IMR-90 (cell line): ENCODE data around the gene SLC30A10. TPM values are rescaled to one million over a fixed set of nuclear protein-coding genes. Genes with fewer than 3 reads are reported as not detected.

Experiments
- ATAC-seq: fragments of 200-7000 bp; cut with Tn5 transposase; 2 replicates; pipeline ENCODE4 v1.9.1; 2020; ENCODE audit warnings: low read depth, mild to moderate bottlenecking, moderate library complexity
- BruUV-seq: library from RNA; stranded (reverse); fragments of 400-500 nt; replicated peaks from 2 replicates; lab custom pipeline; 2021; lab: Mats Ljungman, UMichigan
- CTCF ChIA-PET: fragments of 300-600 bp; formaldehyde crosslinking; extraction: SDS; loops from one replicate; lab custom pipeline; 2021; ENCODE audit warnings: antibody characterized with exemption; lab: Yijun Ruan, JAX
- POLR2A ChIA-PET: fragments of 300-600 bp; sonication (Branson Sonifier 250); formaldehyde crosslinking; loops from one replicate; lab custom pipeline; 2022; ENCODE audit warnings: antibody characterized with exemption; ENCODE audit not compliant: unreplicated experiment; lab: Charles Lee
- DNase-seq: peaks from one replicate; pipeline ENCODE4 v3.0.0; 2013
- H2AFZ ChIP-seq: replicated peaks from 2 replicates; pipeline ENCODE3; 2013; ENCODE audit warnings: low read length, mild to moderate bottlenecking; ENCODE audit not compliant: poor library complexity
- H2AK5ac ChIP-seq: 2 replicates; pipeline ENCODE4 v1.6.1; 2013; ENCODE audit warnings: low read depth, low read length, inconsistent platforms
- H2AK9ac ChIP-seq: replicated peaks from 2 replicates; pipeline ENCODE3; 2013; ENCODE audit warnings: mild to moderate bottlenecking, low read depth, low read length, moderate library complexity; ENCODE audit not compliant: poor library complexity
- H2BK120ac ChIP-seq: 2 replicates; pipeline ENCODE4 v1.6.1; 2013; ENCODE audit warnings: low read depth, low read length, inconsistent platforms
- H2BK15ac ChIP-seq: 3 replicates; pipeline ENCODE4 v1.6.1; 2013; ENCODE audit warnings: low read depth, low read length, inconsistent platforms
- H2BK20ac ChIP-seq: 2 replicates; pipeline ENCODE4 v1.6.1; 2013; ENCODE audit warnings: low read depth, mild to moderate bottlenecking, inconsistent platforms, low read length, moderate library complexity
- H2BK5ac ChIP-seq: 2 replicates; pipeline ENCODE4 v1.6.1; 2013; ENCODE audit warnings: mild to moderate bottlenecking, low read depth, low read length, inconsistent platforms; ENCODE audit not compliant: poor library complexity, severe bottlenecking
- H3K14ac ChIP-seq: replicated peaks from 2 replicates; pipeline ENCODE4 v1.6.1; 2013; ENCODE audit warnings: low read depth, low read length, inconsistent platforms
- H3K18ac ChIP-seq: 2 replicates; pipeline ENCODE4 v1.6.1; 2013; ENCODE audit warnings: low read depth, low read length, control low read depth
- H3K23ac ChIP-seq: 2 replicates; pipeline ENCODE4 v1.6.1; 2013; ENCODE audit warnings: low read depth, low read length, inconsistent platforms
- H3K27ac ChIP-seq: 2 replicates; pipeline ENCODE4 v1.5.1; 2013; ENCODE audit warnings: mild to moderate bottlenecking, control low read depth, low read length; ENCODE audit not compliant: insufficient read depth
- H3K27me3 ChIP-seq: 2 replicates; pipeline ENCODE4 v1.6.1; 2013; ENCODE audit warnings: low read length; ENCODE audit not compliant: control insufficient read depth, insufficient read depth
- H3K36me3 ChIP-seq: 2 replicates; pipeline ENCODE4 v1.6.1; 2013; ENCODE audit warnings: low read length, mixed read lengths; ENCODE audit not compliant: control insufficient read depth, insufficient read depth
- H3K4ac ChIP-seq: 2 replicates; pipeline ENCODE4 v1.6.1; 2013; ENCODE audit warnings: low read depth, low read length, inconsistent platforms
- H3K4me1 ChIP-seq: 2 replicates; pipeline ENCODE4 v1.6.1; 2013; ENCODE audit warnings: low read length, mixed read lengths; ENCODE audit not compliant: control insufficient read depth, insufficient read depth
- H3K4me2 ChIP-seq: 2 replicates; pipeline ENCODE4 v1.6.1; 2013; ENCODE audit warnings: low read depth, mild to moderate bottlenecking, control low read depth, low read length, moderate library complexity
- H3K4me3 ChIP-seq: 2 replicates; pipeline ENCODE4 v1.5.1; 2013; ENCODE audit warnings: low read depth, mild to moderate bottlenecking, control low read depth, low read length, moderate library complexity; ENCODE audit not compliant: insufficient read depth
- H3K56ac ChIP-seq: 2 replicates; pipeline ENCODE4 v1.6.1; 2013; ENCODE audit warnings: low read length, inconsistent platforms; ENCODE audit not compliant: insufficient read depth; ENCODE audit errors: extremely low read depth
- H3K79me1 ChIP-seq, 2 experiments: 2 replicates each; pipeline ENCODE4 v1.6.1; 2013; ENCODE audit warnings: low read length in 2 of 2, inconsistent platforms in 1 of 2, low read depth in 1 of 2
- H3K9ac ChIP-seq: 2 replicates; pipeline ENCODE4 v1.6.1; 2013; ENCODE audit warnings: low read depth, low read length, control low read depth
- H3K9me1 ChIP-seq: 2 replicates; pipeline ENCODE4 v1.6.1; 2013; ENCODE audit warnings: low read length, inconsistent platforms; ENCODE audit not compliant: insufficient read depth
- H3K9me3 ChIP-seq: 2 replicates; pipeline ENCODE4 v1.6.1; 2013; ENCODE audit warnings: low read length; ENCODE audit not compliant: control insufficient read depth, insufficient read depth
- H4K20me1 ChIP-seq: 2 replicates; pipeline ENCODE4 v1.6.1; 2013; ENCODE audit warnings: low read length, inconsistent platforms; ENCODE audit not compliant: insufficient read depth
- H4K5ac ChIP-seq: 2 replicates; pipeline ENCODE4 v1.6.1; 2013; ENCODE audit warnings: mild to moderate bottlenecking, low read depth, low read length, control low read depth
- H4K8ac ChIP-seq, 2 experiments: 2 replicates each; pipeline ENCODE4 v1.6.1; 2013; ENCODE audit warnings: low read depth in 2 of 2, low read length in 2 of 2, control low read depth in 1 of 2, inconsistent platforms in 1 of 2
- H4K91ac ChIP-seq: 2 replicates; pipeline ENCODE4 v1.6.1; 2013; ENCODE audit warnings: low read depth, low read length, inconsistent platforms; ENCODE audit not compliant: insufficient read depth
- ELK1 ChIP-seq: fragments of 150-350 bp; IDR thresholded peaks from 2 replicates; pipeline ENCODE4 v1.6.1; 2016; ENCODE audit warnings: low read depth, mild to moderate bottlenecking, low read length, moderate library complexity, borderline replicate concordance
- WGBS, 2 experiments: methylation state at CpG; one replicate each; pipeline versions ENCODE4 v1.1.5 to v1.1.7; 2013; ENCODE audit warnings: missing lambda C conversion rate in 2 of 2; ENCODE audit not compliant: insufficient read length in 1 of 2; ENCODE audit errors: extremely low coverage in 2 of 2; 5-methylcytosine and 5-hydroxymethylcytosine counted together
- dilution Hi-C: fragments of 300-500 bp; cut with HindIII; formaldehyde crosslinking; loops from one replicate; pipeline ENCODE4 v1.14.3; 2018; ENCODE audit warnings: low sequenced_read_pairs; ENCODE audit not compliant: unreplicated experiment
- in situ Hi-C: fragments of 300-500 bp; cut with MboI; formaldehyde crosslinking; loops from 3 replicates; pipeline ENCODE4 v1.14.3; 2019; ENCODE audit warnings: low sequenced_read_pairs, inconsistent platforms, mixed read lengths
- intact Hi-C: fragments of 100-400 bp; cut with micrococcal nuclease; formaldehyde crosslinking; loops from 2 replicates; pipeline ENCODE4 v1.10.0; 2022
- polyA plus RNA-seq, 3 experiments: library from polyadenylated mRNA; depleted of rRNA; stranded (reverse); fragments of >200 nt; gene quantifications; 2 replicates each; pipeline ENCODE4 v1.2.3, GENCODE V29; 2012; ENCODE audit warnings: low replicate concordance in 1 of 3
- total RNA-seq: library from RNA; depleted of rRNA; stranded (reverse); fragments of >200 nt; gene quantifications from 2 replicates; pipeline ENCODE4 v1.2.3, GENCODE V29; 2012
- TF ChIP-seq, protein P1 (sequence below): fragments of 150-350 bp; IDR thresholded peaks from 2 replicates; pipeline ENCODE4 v1.6.1; 2017; ENCODE audit warnings: mild to moderate bottlenecking, antibody characterized with exemption, low read length, low read depth

The SLC30A10 gene
- total and polyA plus RNA-seq, 2 of the 4 experiments (the other 2 are of a cell fraction) = not detected

DNA sequence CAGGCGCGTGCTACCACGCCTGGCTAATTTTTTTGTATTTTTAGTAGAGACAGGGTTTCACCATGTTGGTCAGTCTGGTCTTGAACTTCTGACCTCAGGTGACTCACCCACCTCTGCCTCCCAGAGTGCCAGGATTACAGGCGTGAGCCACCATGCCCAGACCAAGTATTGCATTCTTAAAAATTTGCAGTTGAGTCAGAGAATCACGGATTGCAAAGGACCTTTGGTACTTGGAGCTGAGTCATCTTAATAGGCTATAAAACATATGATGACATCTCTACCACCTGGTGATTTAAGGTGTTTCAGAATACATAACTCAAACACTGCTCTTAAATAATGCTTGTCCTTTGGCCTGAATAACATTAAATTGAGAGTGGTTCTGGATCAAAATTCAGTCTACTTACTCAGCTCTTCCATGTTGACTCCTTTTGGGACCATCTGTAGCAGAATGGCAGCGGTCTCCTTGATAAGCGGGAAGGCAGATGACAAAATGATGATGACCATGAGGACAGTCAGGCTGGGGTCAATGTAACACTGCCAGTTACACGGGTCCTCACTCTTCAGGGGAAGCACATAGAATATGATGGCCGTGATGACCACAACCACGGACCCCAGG lies 10.4 kb downstream of the SLC30A10 start:
- H3K4ac ChIP-seq = no peak overlapping the region
- H3K18ac ChIP-seq = no peak overlapping the region
- TF ChIP-seq, protein P1, sequence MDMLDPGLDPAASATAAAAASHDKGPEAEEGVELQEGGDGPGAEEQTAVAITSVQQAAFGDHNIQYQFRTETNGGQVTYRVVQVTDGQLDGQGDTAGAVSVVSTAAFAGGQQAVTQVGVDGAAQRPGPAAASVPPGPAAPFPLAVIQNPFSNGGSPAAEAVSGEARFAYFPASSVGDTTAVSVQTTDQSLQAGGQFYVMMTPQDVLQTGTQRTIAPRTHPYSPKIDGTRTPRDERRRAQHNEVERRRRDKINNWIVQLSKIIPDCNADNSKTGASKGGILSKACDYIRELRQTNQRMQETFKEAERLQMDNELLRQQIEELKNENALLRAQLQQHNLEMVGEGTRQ = no peak
- TF ChIP-seq ELK1 = no peak
- no peak overlapping the region for H3K4me2 ChIP-seq
- H3K14ac ChIP-seq = no peak overlapping the region
- H2BK120ac ChIP-seq = no peak overlapping the region
- no peaks in the 10 kb centered on the region for H3K9me1 ChIP-seq
- no peak overlapping the region for H2AFZ ChIP-seq
- H4K20me1 ChIP-seq = no peaks in the 10 kb centered on the region
- POLR2A ChIA-PET = no interaction called here
- H3K36me3 ChIP-seq = no peaks in the 10 kb centered on the region
- no peak overlapping the region for H2BK15ac ChIP-seq
- no peak for ATAC-seq
- dilution Hi-C loops (no loop called here), intact Hi-C loops (no loop called here), in situ Hi-C loops (no loop called here)
- no peak overlapping the region for H3K9ac ChIP-seq
- DNase-seq = no peak
- no peak overlapping the region for H2AK5ac ChIP-seq
- H3K9me3 ChIP-seq = no peaks in the 10 kb centered on the region
- CTCF ChIA-PET = no interaction called here
- no peak overlapping the region for H2AK9ac ChIP-seq
- no peak overlapping the region for H4K91ac ChIP-seq
- no peak overlapping the region for H4K8ac ChIP-seq
- no peak overlapping the region for H2BK5ac ChIP-seq
- WGBS, 2 experiments = 80% methylated on average over 1 of the region's 10 CpGs; no CpG with 5 or more reads in 1 of the 2 experiments
- H2BK20ac ChIP-seq = no peak overlapping the region
- no peak overlapping the region for H3K23ac ChIP-seq
- H3K27me3 ChIP-seq = no peaks in the 10 kb centered on the region
- no TSS peak for BruUV-seq
- H3K56ac ChIP-seq = no peak overlapping the region
- H3K4me3 ChIP-seq = no peak overlapping the region
- H4K5ac ChIP-seq = no peak overlapping the region
- no peaks in the 10 kb centered on the region for H3K4me1 ChIP-seq
- no peaks in the 10 kb centered on the region for H3K79me1 ChIP-seq
- no peak overlapping the region for H3K27ac ChIP-seq
